GM10266 (cell line): ENCODE results near the gene TRIM8.

Source experiments
- DNase-seq: peaks from one replicate; pipeline ENCODE4 v3.0.0; 2012; ENCODE audit errors: extremely low spot score
- TF ChIP-seq, protein P1 (sequence below): IDR thresholded peaks from 2 replicates; pipeline ENCODE4 v1.5.1; 2012; ENCODE audit warnings: mild to moderate bottlenecking, low read depth; ENCODE audit not compliant: control insufficient read depth, insufficient read depth; ENCODE audit errors: missing control alignments

TRIM8 gene, protein sequence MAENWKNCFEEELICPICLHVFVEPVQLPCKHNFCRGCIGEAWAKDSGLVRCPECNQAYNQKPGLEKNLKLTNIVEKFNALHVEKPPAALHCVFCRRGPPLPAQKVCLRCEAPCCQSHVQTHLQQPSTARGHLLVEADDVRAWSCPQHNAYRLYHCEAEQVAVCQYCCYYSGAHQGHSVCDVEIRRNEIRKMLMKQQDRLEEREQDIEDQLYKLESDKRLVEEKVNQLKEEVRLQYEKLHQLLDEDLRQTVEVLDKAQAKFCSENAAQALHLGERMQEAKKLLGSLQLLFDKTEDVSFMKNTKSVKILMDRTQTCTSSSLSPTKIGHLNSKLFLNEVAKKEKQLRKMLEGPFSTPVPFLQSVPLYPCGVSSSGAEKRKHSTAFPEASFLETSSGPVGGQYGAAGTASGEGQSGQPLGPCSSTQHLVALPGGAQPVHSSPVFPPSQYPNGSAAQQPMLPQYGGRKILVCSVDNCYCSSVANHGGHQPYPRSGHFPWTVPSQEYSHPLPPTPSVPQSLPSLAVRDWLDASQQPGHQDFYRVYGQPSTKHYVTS

DNA sequence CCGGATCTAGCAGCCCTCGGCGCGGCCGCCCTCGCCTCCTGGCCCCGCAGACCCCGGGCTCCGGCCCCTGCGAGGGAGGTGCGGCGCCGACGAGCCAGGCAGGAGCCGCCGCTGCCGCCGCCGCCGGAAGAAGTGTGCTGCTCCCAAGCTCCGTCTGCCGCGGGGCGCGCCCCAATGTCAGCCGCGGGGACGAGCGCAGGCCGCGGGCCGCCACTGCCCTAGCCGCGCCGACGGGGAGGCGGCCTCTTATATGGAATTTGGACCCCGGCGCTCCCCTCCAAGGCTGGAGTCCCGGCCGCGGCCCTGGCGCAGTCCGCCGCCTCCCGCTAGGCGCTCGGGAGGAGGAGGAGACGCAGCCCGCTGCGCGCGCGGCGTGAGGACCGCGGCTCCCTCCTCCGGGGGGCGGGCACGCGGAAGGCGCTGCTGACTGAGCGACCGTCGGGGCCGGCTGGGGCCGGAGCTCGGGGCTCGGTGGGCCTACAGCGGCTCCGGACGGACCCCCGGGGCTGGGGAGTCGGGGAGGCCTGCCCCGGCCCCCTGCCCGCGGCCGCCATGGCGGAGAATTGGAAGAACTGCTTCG, at the start of gene TRIM8:
Gene TRIM8 (plus strand): TSS at position 414 of the 580 bp plus-strand sequence. CDS start 139 bp downstream, at position 553.
- TF ChIP-seq, protein P1, sequence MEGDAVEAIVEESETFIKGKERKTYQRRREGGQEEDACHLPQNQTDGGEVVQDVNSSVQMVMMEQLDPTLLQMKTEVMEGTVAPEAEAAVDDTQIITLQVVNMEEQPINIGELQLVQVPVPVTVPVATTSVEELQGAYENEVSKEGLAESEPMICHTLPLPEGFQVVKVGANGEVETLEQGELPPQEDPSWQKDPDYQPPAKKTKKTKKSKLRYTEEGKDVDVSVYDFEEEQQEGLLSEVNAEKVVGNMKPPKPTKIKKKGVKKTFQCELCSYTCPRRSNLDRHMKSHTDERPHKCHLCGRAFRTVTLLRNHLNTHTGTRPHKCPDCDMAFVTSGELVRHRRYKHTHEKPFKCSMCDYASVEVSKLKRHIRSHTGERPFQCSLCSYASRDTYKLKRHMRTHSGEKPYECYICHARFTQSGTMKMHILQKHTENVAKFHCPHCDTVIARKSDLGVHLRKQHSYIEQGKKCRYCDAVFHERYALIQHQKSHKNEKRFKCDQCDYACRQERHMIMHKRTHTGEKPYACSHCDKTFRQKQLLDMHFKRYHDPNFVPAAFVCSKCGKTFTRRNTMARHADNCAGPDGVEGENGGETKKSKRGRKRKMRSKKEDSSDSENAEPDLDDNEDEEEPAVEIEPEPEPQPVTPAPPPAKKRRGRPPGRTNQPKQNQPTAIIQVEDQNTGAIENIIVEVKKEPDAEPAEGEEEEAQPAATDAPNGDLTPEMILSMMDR: no peak
- peak; percentile 72 for DNase-seq

DNA sequence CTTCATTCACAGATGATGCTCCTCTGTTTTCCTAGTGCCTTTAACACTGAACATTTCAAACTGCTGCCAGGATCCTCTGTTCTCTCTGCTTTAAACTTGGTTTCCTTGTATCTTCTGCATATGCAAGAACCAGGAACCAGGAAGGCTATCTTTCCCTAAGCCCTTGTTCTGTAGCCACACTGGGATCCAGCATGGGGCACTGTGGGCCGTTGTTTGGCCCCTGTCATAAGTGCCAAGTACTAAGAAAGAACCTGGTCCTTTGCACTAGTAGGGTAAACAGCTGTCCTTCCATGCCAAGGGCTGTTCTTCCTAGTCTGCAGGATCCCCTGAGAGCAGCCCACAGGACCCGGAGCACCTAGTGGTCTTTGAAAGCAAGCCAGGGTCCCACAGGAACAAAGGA, 49.0 kb upstream of the TRIM8 start:
- DNase-seq: no peak
- TF ChIP-seq, protein P1: no peak

DNA sequence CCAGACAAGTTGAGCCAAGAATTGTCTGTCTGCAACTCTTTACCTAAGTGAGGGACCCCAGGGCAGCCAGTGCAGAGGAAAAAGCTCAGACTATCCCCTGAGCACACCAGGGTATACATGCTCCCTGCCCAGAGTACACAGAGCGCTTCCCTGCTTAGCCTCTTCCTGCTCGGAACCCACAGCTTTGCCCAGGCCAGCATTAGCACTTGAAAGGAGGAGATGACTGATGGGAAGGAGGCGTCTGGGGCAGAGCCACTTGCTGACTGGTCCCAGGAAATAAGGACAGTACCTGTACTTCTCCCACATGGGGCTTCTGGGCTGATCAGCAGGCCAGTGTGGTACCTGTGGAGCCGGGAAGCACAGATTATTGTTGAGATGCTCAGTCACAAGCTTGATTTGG, 48.4 kb upstream of the TRIM8 start:
- TF ChIP-seq, protein P1: no peak
- DNase-seq: no peak

DNA sequence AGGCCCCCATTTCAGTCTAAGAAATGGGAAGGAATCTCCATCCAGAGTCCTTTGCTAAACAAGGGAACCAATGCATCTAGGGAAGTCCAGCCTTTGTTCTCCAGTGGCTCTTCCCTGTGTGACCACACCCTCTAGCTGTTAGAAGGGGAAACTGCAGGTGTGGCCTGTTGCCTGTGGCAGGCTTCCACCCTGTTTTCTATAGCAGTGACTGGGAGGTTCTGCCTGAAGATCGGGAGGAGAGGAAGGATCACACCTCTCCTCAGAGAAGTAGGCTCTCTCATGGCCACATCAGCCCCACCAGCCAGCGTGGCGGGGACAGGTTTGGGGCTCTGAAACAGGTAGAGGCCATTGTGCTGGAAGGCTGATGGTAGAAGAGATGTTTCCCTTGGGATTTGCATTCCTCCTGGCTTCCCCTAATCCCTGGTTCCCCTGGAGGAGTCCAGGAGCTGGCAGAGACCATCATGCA, 47.7 kb upstream of the TRIM8 start:
- TF ChIP-seq, protein P1: peak; percentile 80
- DNase-seq: peak; percentile 62

DNA sequence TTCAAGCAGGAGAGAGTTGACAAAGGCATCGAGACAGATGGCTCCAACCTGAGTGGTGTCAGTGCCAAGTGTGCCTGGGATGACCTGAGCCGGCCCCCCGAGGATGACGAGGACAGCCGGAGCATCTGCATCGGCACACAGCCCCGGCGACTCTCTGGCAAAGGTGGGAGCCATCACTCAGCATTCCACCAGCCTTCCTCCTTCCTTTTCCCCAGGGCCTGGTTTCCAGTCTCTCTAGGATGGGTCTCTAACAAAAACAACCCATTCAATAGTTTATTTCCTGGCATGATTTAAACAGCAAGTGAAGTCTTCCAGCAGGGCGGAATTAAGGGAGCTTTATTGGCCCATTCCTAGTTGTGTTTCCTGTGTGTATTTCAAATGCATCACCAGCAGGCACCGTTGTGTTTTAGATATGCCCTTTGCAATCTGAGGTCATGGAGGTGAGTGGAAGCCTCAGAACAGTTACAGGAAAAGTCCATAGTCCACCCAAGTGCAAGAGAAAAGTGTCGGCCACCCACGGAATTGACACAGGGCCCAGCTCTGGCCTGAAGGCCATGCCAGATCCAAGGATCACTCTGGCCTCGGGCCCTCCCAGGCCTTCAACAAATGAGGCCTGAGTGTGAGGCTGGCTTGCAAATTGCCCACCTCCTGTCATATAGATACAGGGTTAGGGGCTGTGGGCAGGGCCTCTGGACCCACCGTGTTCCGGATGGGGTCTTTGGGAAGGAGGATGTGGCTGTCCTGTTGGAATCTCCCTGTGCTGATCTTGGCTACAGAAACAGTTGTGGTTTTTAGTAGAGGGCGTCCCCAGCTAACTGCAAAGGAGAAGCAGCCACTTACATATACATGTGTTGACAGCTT, 46.9 kb upstream of the TRIM8 start:
- DNase-seq: no peak
- TF ChIP-seq, protein P1: no peak

DNA sequence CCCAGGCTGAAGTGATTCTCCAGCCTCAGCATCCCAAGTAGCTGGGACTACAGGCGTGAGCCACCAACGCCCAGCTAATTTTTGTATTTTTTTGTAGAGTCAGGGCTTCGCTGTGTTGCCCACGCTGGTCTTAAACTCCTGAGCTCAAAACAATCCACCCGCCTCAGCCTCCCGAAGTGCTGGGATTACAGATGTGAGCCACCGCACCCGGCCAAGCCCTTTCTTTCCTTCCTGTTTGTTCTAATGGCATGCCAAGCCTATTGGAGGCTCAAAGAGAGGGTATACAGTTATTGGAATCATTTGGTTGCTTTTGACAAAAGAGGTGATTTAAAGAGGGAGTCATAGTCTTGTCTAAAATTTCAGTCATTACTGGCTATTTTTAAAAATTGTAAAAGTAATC, 46.0 kb upstream of the TRIM8 start:
- no peak for DNase-seq
- TF ChIP-seq, protein P1: no peak
